Upper lobe of right lung (tissue), 1 donor: ENCODE results near the gene NME8. TPM values are rescaled to one million over a fixed set of nuclear protein-coding genes. Genes with fewer than 3 reads are reported as not detected.
A peak's percentile ranks its signal among the peaks of the same experiment; 100 is the strongest.

Experiments used
- ATAC-seq: fragments of 200-7000 bp; cut with Tn5 transposase; one replicate; pipeline ENCODE4 v1.9.1; 2020; ENCODE audit warnings: mild to moderate bottlenecking, moderate library complexity
- DNase-seq: peaks from one replicate; pipeline ENCODE4 v3.0.0-alpha.2; 2020
- H3K27ac ChIP-seq: fragments of 200-600 bp; one replicate; pipeline ENCODE4 v1.8.0; 2022
- H3K27me3 ChIP-seq: fragments of 200-600 bp; one replicate; pipeline ENCODE4 v1.8.0; 2022; ENCODE audit warnings: mild to moderate bottlenecking
- H3K36me3 ChIP-seq: fragments of 200-600 bp; one replicate; pipeline ENCODE4 v1.8.0; 2022
- H3K4me1 ChIP-seq: fragments of 200-600 bp; one replicate; pipeline ENCODE4 v1.8.0; 2022
- H3K4me3 ChIP-seq: fragments of 200-600 bp; one replicate; pipeline ENCODE4 v1.8.0; 2022; ENCODE audit warnings: mild to moderate bottlenecking
- H3K9me3 ChIP-seq: fragments of 200-600 bp; one replicate; pipeline ENCODE4 v1.8.0; 2022
- CTCF ChIP-seq: fragments of 200-600 bp; IDR thresholded peaks from one replicate; pipeline ENCODE4 v1.8.0; 2022; ENCODE audit warnings: antibody characterized with exemption
- intact Hi-C: fragments of 100-400 bp; cut with DNase I; formaldehyde crosslinking; loops from one replicate; pipeline ENCODE4 v1.11.0; 2022
- total RNA-seq: library from RNA; stranded (reverse); fragmentation: NEBNext Ultra II Directional; extraction: Animal tissue kit (Norgen Biotek cat#: 25700); gene quantifications from one replicate; pipeline ENCODE4 v1.2.1, GENCODE V29; 2021
- donor health status: DM: no; HTN: yes; CAD: no; lungs with severe emphysema.

NME8 gene
- total RNA-seq, 1 donor from 2014 or later: 2.1 TPM

DNA sequence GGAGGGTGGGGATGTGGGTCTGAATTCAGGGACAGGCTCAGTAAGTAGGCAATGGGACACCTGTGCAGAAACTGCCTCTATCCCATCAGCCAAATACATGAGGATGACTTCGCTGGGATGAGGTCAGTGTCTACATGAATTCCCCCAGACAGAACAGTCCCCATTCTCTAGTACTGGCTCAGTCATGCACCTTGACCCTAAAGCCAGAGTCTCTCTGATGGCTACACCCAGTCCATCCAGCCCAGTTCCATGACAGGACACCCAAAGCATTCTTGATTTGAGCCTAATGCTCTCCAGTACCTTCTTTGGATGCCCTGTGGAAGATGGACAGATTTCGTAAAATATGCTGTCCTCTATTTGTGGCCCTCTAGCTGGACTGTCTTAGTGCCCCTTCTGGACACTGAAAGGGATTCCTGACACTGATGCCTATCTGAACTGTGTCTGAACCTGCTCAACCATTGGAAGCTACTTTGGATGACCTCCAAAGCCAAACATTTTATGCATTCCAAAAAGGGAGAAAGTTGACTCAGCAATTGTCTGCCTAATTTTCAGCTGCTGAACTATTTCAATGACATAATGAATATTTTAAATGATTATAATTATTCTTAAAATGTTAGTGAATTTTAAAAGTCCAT lies 53.6 kb downstream of the NME8 start:
- peak; percentile 54 for ATAC-seq
- H3K9me3 ChIP-seq: no peaks in the 10 kb centered on the region
- no peak for DNase-seq
- intact Hi-C loops: no loop called here
- peaks cover 9% of the 10 kb centered on the region for H3K4me1 ChIP-seq
- no peak for TF ChIP-seq CTCF
- no peaks in the 10 kb centered on the region for H3K27me3 ChIP-seq
- H3K36me3 ChIP-seq: no peaks in the 10 kb centered on the region
- no peak overlapping the region for H3K27ac ChIP-seq
- H3K4me3 ChIP-seq: no peak overlapping the region

GRCh38 chr7:37908221-37908788 lies 59.9 kb downstream of the NME8 start:
- DNase-seq (no peak), ATAC-seq (no peak)
- Histone ChIP-seq H3K27ac (no peak overlapping the region), H3K4me1 (no peaks in the 10 kb centered on the region), H3K4me3 (no peak overlapping the region), H3K36me3 (no peaks in the 10 kb centered on the region), H3K27me3 (no peaks in the 10 kb centered on the region), H3K9me3 (no peaks in the 10 kb centered on the region)
- intact Hi-C loops: no loop called here
- no peak for TF ChIP-seq CTCF

- TF ChIP-seq CTCF: no peak
- no peak for ATAC-seq
- Histone ChIP-seq H3K4me1 (peaks cover 19% of the 10 kb centered on the region), H3K27me3 (no peaks in the 10 kb centered on the region), H3K27ac (no peak overlapping the region), H3K9me3 (no peaks in the 10 kb centered on the region), H3K36me3 (no peaks in the 10 kb centered on the region), H3K4me3 (no peak overlapping the region)
- DNase-seq: no peak
- intact Hi-C loops: no loop called here
Observed at GRCh38 chr7:37912756-37913155, 64.4 kb downstream of the NME8 start.

DNA sequence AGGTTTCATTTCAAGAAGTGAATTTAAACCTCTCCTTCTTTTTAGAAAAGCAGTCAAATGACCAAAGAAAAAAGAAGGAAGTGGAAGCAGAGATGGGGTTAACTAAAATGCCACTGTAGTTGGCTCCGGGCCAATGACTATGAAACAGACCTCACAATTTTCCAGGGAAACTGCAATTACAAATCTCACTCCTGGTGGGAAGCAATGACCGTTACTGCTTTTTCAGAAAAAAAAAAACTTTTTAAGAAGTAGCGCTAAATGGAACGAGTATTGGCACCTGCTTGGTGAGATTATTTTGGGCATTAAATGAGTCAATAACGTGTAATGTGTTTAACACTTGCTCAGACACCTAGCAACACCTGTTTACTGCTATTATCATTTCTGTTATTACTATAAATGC lies 67.0 kb downstream of the NME8 start:
- no peak for TF ChIP-seq CTCF
- intact Hi-C loops: no loop called here
- H3K27ac ChIP-seq: no peak overlapping the region
- ATAC-seq: no peak
- no peaks in the 10 kb centered on the region for H3K36me3 ChIP-seq
- peaks cover 19% of the 10 kb centered on the region for H3K4me1 ChIP-seq
- H3K27me3 ChIP-seq: no peaks in the 10 kb centered on the region
- H3K9me3 ChIP-seq: no peaks in the 10 kb centered on the region
- H3K4me3 ChIP-seq: peak overlapping the region; percentile 50
- DNase-seq: no peak

DNA sequence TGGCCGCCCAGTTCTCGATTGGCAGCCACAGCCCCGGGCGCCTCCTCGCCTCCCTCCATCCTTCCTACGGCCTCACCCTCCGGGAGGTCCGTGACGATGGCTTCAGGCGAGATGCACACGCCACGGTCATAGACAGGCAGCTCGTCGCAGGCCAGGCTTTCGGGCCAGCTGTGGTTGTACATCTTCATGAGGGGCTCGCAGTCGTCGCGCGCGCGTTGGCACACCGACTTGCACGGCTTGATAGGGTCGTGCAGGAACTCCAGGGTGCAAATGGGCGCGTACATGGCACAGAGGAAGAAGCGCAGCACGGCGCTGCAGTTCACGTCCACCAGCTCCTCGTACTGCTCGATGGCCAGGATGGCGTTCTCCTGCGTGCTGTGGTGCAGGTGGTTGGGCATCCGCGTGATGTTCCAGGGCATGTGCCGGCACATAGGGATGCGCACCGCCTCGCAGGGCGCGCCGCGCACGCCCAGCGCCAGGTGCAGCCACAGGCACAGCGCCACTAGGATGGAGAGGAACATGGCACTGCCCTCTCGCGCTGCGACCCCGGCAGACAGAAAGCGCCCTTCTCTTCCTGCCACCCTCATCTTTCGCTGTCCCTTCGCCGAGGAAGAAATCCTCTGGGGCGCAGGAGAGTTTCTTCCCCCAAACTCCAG lies 67.7 kb downstream of the NME8 start:
- Histone ChIP-seq H3K4me3 (peak overlapping the region; percentile 50), H3K9me3 (no peaks in the 10 kb centered on the region), H3K36me3 (no peaks in the 10 kb centered on the region), H3K27ac (peak overlapping the region; percentile 53), H3K27me3 (no peaks in the 10 kb centered on the region), H3K4me1 (peaks cover 19% of the 10 kb centered on the region)
- no peak for TF ChIP-seq CTCF
- intact Hi-C loops: no loop called here
- DNase-seq (peak; percentile 66), ATAC-seq (peak; percentile 18)
